Measurements from ENCODE around the gene KRT39.

- TF ChIP-seq SIX5 (IDR thresholded peaks at IDR 0.05; ENCODE audit: low read depth, low read length, severe bottlenecking) (no peak), CTCF (IDR thresholded peaks at IDR 0.05 in 2 of 3, conservative IDR thresholded peaks at IDR 0.05 in 1 of 3; ENCODE audit: control insufficient read depth in 2 of 3, extremely low read depth in 1 of 3, insufficient read depth in 1 of 3, low read depth in 3 of 3, low read length in 3 of 3) (no peak; a peak in 1 of 6 replicates), EP300 (IDR thresholded peaks at IDR 0.05; ENCODE audit: borderline replicate concordance in 1 of 2, control insufficient read depth in 1 of 2, low read depth in 2 of 2, low read length in 2 of 2) (no peak), EZH2 (IDR thresholded peaks at IDR 0.05; ENCODE audit: borderline replicate concordance, control insufficient read depth, low read depth, low read length) (no peak), IKZF1 (conservative IDR thresholded peaks at IDR 0.05) (no peak), ZBTB40 (IDR thresholded peaks at IDR 0.05; ENCODE audit: borderline replicate concordance) (no peak), SMC3 (IDR thresholded peaks at IDR 0.05; ENCODE audit: borderline replicate concordance, low read length) (no peak), TCF12 (IDR thresholded peaks at IDR 0.05; ENCODE audit: low read depth, low read length) (no peak), CREB1 (IDR thresholded peaks at IDR 0.05; ENCODE audit: low read depth) (no peak), RAD21 (IDR thresholded peaks at IDR 0.05; ENCODE audit: insufficient read depth, low read depth, low read length) (no peak)
Measured at GRCh38 chr17:40914075-40914855, 52.5 kb downstream of the KRT39 start.

Measured in GM12878 (cell line).